HG02678 (cell line): ENCODE measurements around the gene DCTN2.
"Not testable (repeated sequence)": the region's sequence is repeated elsewhere in the genome, so short reads cannot be mapped to it uniquely, and the experiment has no call there.

Source experiments
- ATAC-seq: cut with Tn5 transposase; IDR thresholded peaks from one replicate; pipeline ENCODE4 v1.9.1; 2021; ENCODE audit warnings: mild to moderate bottlenecking, moderate library complexity; ENCODE audit not compliant: unreplicated experiment

The DCTN2 gene

GRCh38 chr12:57517187-57517586, 29.8 kb downstream of the DCTN2 start:
- ATAC-seq: no peak

- no peak for ATAC-seq
These were observed 30.3 kb downstream of the DCTN2 start for GRCh38 chr12:57516617-57517153.

GRCh38 chr12:57515934-57516541, 31.0 kb downstream of the DCTN2 start:
- no peak for ATAC-seq

GRCh38 chr12:57515408-57515933, 31.5 kb downstream of the DCTN2 start:
- no peak for ATAC-seq

DNA sequence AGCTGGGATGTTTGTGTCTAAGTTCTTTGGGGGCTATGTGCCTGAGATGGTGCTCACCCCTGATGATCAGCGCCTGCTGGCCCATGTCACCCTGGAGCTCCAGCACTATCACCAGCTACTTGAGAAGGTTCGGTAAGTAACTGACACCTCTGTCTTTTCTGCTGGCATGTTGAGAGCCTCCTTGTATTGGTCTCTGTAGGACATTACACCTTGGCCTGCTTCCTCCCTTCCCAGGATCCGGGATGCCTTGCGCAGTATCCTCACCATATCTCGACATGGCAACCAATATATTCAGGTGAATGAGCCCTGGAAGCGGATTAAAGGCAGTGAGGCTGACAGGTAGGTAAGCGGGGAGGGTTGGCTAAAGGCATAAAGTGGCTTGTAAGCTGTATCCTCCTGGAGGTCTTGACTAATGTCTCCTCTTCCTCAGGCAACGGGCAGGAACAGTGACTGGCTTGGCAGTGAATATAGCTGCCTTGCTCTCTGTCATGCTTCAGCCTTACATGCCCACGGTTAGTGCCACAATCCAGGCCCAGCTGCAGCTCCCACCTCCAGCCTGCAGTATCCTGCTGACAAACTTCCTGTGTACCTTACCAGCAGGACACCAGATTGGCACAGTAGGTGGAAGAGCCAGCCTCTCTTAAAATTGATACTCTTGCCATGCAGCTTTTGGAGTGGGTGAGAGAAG, 32.1 kb downstream of the DCTN2 start:
- no peak for ATAC-seq

- not testable (repeated sequence) for ATAC-seq
These were observed 32.7 kb downstream of the DCTN2 start for GRCh38 chr12:57514246-57514645.

GRCh38 chr12:57513677-57514076, 33.3 kb downstream of the DCTN2 start:
- not testable (repeated sequence) for ATAC-seq

DNA sequence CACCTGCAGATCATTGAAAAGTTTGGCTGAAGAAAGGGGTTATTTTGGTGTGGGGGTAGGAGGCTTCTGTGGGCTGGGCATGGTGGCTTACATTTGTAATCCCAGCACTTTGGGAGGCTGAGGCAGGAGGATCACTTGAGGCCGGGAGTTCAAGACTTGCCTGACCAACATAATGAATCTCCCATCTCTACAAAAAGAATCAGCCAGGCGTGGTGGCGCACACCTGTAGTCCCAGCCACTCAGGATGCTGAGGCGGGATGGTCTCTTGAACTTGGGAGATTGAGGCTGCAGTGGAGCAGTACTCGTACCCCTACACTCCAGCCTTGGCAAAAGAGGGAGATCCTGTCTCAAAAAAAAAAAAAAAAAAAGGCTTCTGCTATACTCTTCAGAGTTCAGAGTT, 33.7 kb downstream of the DCTN2 start:
- ATAC-seq: no peak

DNA sequence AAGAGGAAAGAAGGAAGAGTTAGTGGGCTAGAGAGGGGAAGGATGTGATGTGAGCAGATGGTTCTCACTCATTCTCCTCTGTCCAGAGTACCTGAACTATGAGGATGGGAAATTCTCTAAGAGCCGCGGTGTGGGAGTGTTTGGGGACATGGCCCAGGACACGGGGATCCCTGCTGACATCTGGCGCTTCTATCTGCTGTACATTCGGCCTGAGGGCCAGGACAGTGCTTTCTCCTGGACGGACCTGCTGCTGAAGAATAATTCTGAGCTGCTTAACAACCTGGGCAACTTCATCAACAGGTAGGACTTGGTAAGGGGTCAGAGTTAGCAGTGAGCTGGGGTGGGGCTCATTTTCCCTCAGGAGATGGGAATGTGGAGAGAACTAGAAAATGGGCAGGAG, 34.3 kb downstream of the DCTN2 start:
- ATAC-seq: no peak

GRCh38 chr12:57511588-57512325, 35.2 kb downstream of the DCTN2 start:
- ATAC-seq: no peak

DNA sequence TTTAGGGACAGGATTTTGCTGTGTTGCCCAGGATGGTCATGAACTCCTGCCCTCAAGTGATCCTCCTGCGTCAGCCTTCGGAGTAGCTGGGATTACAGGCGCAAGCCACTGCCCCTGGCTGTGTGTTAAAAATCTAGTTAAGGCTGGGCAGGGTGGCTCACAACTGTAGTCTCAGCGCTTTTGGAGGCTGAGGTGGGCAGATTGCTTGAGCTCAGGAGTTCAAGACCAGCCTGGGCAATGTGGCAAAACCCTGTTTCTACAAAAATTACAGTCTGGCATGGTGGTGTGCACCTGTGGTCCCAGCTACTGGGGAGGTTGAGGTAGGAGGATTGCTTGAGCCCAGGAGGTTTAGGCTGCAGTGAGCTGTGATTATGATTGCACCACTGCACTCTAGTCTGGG, 35.8 kb downstream of the DCTN2 start:
- no peak for ATAC-seq

DNA sequence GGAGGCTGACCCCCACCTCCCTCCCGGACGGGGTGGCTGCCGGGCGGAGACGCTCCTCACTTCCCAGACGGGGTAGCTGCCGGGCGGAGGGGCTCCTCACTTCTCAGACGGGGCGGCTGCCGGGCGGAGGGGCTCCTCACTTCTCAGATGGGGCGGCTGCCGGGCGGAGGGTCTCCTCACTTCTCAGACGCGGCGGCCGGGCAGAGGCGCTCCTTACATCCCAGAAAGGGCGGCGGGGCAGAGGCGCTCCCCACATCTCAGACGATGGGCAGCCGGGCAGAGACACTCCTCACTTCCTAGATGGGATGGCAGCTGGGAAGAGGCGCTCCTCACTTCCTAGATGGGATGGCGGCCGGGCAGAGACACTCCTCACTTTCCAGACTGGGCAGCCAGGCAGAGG, 39.2 kb downstream of the DCTN2 start:
- not testable (repeated sequence) for ATAC-seq

DNA sequence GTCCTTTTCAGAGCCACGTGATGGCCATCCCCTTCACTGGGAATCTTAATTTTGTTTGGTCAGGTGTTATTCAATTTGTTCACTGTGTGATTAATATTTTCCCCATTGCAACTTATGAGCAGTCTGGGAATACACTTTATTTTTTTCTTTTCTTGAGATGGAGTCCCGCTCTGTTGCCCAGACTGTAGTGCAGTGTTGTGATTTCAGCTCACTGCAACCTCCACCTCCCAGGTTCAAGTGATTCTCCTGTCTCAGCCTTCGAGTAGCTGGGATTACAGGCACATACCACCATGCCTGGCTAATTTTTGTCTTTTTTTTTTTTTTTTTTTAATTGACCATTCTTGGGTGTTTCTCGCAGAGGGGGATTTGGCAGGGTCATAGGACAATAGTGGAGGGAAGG, 40.5 kb downstream of the DCTN2 start:
- not testable (repeated sequence) for ATAC-seq

DNA sequence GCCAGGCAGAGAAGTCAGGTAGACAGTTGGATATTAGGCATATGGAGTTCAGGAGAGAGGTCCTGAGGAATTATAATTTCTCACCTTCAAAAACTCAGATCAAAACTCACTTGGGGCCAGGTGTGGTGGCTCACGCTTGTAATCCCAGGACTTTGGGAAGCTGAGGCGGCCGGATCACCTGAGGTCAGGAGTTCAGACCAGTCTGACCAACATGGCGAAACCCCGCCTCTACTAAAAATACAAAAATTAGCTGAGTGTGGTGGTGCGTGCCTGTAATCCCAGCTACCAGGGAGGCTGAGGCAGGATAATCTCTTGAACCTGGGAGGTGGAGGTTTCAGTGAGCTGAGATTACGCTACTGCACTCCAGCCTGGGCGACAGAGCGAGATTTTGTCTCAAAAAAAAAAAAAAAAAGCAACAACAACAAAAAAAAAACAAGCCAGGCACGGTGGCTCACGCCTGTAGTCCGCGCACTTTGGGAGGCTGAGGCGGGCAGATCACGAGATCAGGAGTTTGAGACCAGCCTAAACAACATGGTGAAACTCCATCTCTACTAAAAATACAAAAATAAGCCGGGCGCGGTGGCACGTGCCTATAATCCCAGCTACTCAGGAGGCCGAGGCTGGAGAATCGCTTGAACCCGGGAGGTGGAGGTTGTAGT, 44.6 kb downstream of the DCTN2 start:
- not testable (repeated sequence) for ATAC-seq

DNA sequence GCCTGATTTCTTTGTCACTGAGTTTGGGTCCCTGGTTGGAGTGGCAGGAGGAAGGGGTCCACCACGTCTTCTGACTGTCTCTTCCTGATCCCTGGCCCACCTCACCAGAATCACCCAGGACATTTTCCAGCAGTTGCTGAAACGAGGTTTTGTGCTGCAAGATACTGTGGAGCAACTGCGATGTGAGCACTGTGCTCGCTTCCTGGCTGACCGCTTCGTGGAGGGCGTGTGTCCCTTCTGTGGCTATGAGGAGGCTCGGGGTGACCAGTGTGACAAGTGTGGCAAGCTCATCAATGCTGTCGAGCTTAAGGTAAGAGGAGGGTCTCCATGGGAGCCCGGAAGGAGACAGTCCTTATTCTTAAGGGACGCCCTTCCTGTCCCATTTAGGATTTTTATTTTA, 46.8 kb downstream of the DCTN2 start:
- ATAC-seq: no peak

- ATAC-seq: no peak
These were observed 48.4 kb downstream of the DCTN2 start for GRCh38 chr12:57498571-57498970.

DNA sequence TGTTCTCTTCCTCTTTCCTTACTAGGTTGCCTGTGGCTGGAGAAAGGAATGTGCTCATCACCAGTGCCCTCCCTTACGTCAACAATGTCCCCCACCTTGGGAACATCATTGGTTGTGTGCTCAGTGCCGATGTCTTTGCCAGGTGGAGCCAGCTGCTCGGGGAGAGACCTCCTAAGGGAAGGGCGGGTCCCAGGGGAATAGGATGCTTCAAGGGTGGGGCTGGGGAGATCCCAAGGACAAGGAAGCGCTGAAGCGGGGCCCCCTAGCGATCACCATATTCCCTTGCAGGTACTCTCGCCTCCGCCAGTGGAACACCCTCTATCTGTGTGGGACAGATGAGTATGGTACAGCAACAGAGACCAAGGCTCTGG, 48.9 kb downstream of the DCTN2 start:
- no peak for ATAC-seq

DNA sequence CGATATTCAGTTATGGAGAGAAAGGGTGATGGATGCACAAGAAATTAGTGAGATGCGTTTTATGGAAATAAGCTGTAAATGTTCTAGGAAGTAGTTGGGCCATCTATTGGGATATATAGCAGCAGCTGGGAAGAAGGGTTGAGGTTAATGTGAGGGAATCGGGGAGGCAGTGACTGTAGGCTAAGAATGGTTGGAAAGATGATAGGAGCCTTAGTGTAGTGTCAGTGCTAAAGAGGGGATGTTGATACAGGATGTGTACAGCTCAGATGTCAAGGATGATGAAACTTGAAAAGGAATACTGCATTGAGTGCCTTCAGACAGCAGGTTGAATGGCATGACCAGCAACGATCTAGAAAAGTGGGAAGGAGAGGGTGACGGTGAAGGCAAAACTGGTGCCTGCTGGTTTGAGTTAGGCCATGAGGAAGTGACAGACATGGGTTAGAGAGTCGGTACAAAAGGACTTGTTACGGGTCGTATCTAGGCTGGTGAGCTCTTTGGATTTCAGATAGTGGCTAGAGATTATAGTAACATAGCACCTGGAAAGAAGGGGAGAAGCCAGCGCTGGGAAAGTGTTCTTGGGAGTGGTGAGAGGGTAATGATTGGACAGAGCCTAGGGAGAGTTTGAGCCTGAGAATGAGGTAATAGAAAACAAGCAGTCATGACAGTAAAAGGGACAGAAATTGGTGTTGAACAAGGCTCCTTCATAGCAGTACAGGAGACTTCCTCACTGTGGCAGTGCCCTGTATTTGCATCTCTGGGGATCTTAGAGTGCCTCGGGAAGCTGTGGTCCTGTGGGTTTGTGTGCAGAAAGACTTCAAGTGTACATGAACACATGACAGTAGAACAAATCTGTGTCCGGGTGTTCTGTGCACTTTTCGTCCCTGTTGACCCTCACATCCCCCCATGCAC, 49.5 kb downstream of the DCTN2 start:
- ATAC-seq: no peak

DNA sequence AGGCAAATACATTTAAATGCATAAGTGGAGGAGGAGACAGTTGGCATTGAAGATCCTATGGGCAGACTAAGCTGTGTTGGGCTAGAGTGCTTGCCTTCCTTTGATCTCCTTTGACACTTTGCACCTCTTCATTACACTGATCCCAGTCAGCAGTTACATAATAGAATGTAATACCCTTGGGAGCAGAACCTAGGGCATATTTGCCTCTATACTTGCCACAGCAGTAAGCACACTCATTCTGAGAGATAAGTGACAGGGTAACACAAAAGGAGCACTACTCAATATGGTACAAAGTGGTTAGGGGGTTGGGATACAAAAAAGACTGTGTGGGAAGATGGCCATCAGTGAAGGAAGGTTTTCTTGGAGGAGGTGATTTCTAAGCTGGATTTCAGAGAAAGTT, 50.2 kb downstream of the DCTN2 start:
- ATAC-seq: no peak

GRCh38 chr12:57495051-57495701, 51.8 kb downstream of the DCTN2 start:
- not testable (repeated sequence) for ATAC-seq
